Adipose tissue (tissue), 3 donors: Measurements from ENCODE around the gene CRYBG3. TPM values are rescaled to one million over a fixed set of nuclear protein-coding genes. Genes with fewer than 3 reads are reported as not detected.

Source experiments
- H3K27ac ChIP-seq: one replicate; pipeline ENCODE4 v1.5.1; 2013; ENCODE audit warnings: low read depth, low read length
- WGBS, 3 donors: extraction: QIAGEN DNeasy Blood & Tissue Kit; methylation state at CpG; one replicate each; pipeline ENCODE4 v1.1.7; 2013; 5-methylcytosine and 5-hydroxymethylcytosine counted together
- polyA plus RNA-seq, 3 donors: library from polyadenylated mRNA; stranded (reverse); fragments of 200-250 nt; gene quantifications; one replicate each; pipeline ENCODE4 v1.2.3, GENCODE V29; 2013
- donor health status: healthy with polysubstance abuse.
- donor health status: Bipolar disorder and iron deficiency.
- donor health status: healthy.

The CRYBG3 gene
- polyA plus RNA-seq, 3 donors, result 6.8 to 20.7 (median 16.2) TPM

- H3K27ac ChIP-seq, result no peak overlapping the region
These were observed 108.2 kb downstream of the CRYBG3 start for GRCh38 chr3:97930018-97930417.

GRCh38 chr3:97931218-97931617 is 109.4 kb downstream of the CRYBG3 start:
- H3K27ac ChIP-seq, result no peak overlapping the region
- 61 to 69% (median 67%) methylated on average over 2 of the region's 2 CpGs for WGBS, 3 donors

DNA sequence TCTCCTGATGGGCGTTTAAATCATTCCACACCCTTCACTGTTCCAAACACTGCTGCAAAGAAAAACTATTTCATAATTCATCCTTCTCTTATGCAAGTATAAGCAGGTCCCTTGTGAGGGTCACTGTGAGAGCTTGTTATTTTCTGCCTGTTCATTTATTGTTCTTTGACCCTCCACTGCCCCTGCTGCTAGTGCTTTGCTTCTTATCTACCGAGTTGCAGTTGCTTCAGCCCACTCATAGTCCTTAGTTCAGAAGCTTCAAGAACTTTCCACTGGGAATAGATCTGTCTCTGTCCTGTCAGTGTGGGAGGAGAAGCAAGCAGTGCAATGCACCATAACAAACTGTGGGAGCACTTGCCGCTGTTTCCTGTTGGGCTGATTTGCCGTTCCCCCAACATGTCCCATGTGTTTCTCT is 110.6 kb downstream of the CRYBG3 start:
- 52 to 61% (median 53%) methylated on average over 4 of the region's 4 CpGs for WGBS, 3 donors

GRCh38 chr3:97934980-97935695 is 113.3 kb downstream of the CRYBG3 start:
- 92 to 95% (median 94%) methylated on average over 3 of the region's 3 CpGs for WGBS, 3 donors
- no peak overlapping the region for H3K27ac ChIP-seq

More for the DNA sequence above, 110.6 kb downstream of the CRYBG3 start:
- no peak overlapping the region for H3K27ac ChIP-seq

DNA sequence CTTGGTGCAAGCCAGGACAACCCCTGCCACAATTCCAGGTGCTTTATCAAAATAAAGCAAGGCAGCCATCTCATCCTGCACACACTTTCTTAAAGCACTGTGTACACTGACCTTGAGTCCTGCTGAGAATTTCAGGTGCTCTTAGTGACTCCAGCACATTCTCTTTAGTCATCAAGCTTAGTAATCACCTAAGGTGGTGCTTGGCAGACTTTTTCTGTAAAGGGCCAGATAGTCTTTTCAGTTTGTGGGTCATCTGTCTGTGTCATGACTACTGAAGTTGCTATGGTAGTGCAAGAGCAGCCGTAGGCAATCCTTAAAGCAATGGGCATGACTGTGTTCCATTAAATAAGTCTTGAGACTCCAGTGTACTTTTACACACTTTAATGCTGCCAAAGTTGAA is 114.0 kb downstream of the CRYBG3 start:
- WGBS, 3 donors, result 78 to 89% (median 81%) methylated on average over 1 of the region's 1 CpG

DNA sequence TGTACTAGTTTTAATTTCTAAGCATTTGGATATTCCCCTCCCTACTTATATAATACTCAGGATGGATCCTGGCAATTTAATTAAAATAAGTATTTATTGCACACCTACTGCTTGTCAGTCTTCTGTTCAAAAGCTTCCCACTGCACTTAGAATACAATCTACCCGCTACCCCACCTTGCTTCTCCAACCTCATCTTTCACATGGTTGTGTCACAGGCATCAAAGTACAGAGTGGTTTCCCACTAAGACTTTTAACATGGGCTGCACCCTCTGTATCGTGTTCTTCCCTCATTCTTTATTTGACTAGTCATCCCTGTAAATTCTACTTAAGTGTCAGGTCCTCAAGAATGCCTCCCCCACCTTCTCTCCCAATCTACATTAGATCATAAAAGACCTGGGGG is 115.4 kb downstream of the CRYBG3 start:
- H3K27ac ChIP-seq, result no peak overlapping the region
- 87 to 93% (median 91%) methylated on average over 2 of the region's 2 CpGs for WGBS, 3 donors

More for the DNA sequence above, 114.0 kb downstream of the CRYBG3 start:
- no peak overlapping the region for H3K27ac ChIP-seq

DNA sequence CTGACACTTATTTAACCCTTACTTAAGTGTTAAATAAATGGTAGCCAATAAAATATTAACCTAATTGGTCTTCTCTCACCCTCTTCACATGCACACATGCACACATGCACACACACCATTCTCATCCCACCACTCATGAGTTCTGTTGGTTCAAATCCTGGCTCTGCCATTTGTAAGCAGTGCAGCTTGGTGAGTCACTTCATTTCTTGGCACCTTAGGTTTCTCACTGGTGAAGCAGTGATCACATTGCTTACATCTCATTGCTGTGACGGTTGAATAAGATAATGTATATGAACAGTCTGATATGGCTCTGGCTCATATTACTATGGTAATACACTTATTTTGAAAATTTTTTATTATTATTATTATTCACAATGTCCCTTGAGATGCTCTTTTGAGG is 116.6 kb downstream of the CRYBG3 start:
- 67 to 100% (median 87%) methylated on average over 1 of the region's 1 CpG for WGBS, 3 donors
- no peak overlapping the region for H3K27ac ChIP-seq

GRCh38 chr3:97939401-97939800 is 117.6 kb downstream of the CRYBG3 start:
- no peak overlapping the region for H3K27ac ChIP-seq
- 92 to 95% (median 93%) methylated on average over 2 of the region's 2 CpGs for WGBS, 3 donors

GRCh38 chr3:97940034-97940433 is 118.2 kb downstream of the CRYBG3 start:
- no peak overlapping the region for H3K27ac ChIP-seq
- WGBS, 3 donors, result 55 to 92% (median 73%) methylated on average over 1 of the region's 1 CpG

- H3K27ac ChIP-seq, result no peak overlapping the region
- WGBS, 3 donors, result 79 to 84% (median 79%) methylated on average over 4 of the region's 4 CpGs
These were observed 121.2 kb downstream of the CRYBG3 start for GRCh38 chr3:97942801-97943546.

GRCh38 chr3:97948351-97949109 is 126.7 kb downstream of the CRYBG3 start:
- no peak overlapping the region for H3K27ac ChIP-seq
- WGBS, 3 donors, result 81 to 93% (median 91%) methylated on average over 5 of the region's 5 CpGs

- 87 to 98% (median 91%) methylated on average over 2 of the region's 2 CpGs for WGBS, 3 donors
- no peak overlapping the region for H3K27ac ChIP-seq
These were observed 127.3 kb downstream of the CRYBG3 start for GRCh38 chr3:97949110-97949485.

- H3K27ac ChIP-seq, result no peak overlapping the region
- WGBS, 3 donors, result 75 to 86% (median 77%) methylated on average over 5 of the region's 5 CpGs
These were observed 127.9 kb downstream of the CRYBG3 start for GRCh38 chr3:97949743-97950142.

GRCh38 chr3:97950360-97950759 is 128.5 kb downstream of the CRYBG3 start:
- H3K27ac ChIP-seq, result no peak overlapping the region
- WGBS, 3 donors, result 92 to 95% (median 93%) methylated on average over 3 of the region's 3 CpGs

- H3K27ac ChIP-seq, result no peak overlapping the region
- 76 to 91% (median 85%) methylated on average over 3 of the region's 3 CpGs for WGBS, 3 donors
These were observed 130.5 kb downstream of the CRYBG3 start for GRCh38 chr3:97952280-97952679.

DNA sequence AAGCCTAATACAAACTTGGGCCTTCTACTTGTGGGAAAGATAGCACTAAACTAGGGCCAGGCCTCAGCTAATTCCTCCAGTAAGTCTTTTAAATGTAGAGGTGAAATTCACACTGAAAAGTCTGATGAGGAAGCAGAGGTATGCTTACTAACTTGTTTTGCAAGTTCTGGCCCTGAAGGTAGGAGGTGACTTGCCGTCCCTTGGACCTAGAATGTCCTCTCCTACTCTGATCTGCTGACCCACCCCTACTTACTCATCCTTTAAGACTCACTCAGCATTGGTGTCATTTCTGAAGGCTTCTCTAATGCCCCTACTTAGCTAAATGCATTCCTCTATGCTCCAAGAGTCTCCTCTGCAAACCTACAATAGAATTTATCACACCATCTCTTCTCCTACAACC is 131.1 kb downstream of the CRYBG3 start:
- H3K27ac ChIP-seq, result no peak overlapping the region
- 90 to 92% (median 92%) methylated on average over 1 of the region's 1 CpG for WGBS, 3 donors

DNA sequence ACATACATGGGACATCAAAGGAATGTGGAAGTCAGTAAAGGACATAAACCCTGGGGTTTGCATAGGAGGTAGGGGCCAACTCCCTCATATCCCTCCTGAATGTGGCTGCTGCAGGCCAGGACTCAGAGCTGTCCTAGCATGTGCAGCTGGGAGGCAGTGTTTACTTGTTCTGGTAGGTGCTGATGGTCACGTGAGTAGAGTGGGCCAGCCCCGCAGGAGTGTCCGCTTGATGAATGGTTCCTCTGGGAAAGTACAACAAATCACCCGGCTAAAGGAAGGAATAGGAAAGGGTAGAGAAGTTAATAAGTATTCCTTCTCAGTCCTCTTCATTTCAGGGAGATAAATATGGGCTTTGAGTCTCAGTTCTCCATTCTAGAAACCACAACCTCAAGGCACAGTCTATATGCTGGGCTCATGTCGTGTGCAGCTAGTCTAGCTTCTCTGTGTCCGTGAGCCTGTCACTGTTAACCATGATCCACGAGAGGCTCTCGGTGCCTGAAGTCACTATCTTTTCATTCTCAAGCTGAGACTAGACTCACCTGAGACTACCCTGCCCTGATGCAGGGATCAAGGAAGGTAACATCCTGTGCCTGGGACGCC is 132.5 kb downstream of the CRYBG3 start:
- no peak overlapping the region for H3K27ac ChIP-seq
- 82 to 91% (median 84%) methylated on average over 9 of the region's 9 CpGs for WGBS, 3 donors

- no peak overlapping the region for H3K27ac ChIP-seq
- WGBS, 3 donors, result 79 to 94% (median 89%) methylated on average over 3 of the region's 3 CpGs
These were observed 134.2 kb downstream of the CRYBG3 start for GRCh38 chr3:97956051-97956450.
